ENCODE results near the gene TSPAN15.

GRCh38 chr10:69481305-69481704 lies 30.0 kb downstream of the TSPAN15 start:
- TF ChIP-seq, protein P1, sequence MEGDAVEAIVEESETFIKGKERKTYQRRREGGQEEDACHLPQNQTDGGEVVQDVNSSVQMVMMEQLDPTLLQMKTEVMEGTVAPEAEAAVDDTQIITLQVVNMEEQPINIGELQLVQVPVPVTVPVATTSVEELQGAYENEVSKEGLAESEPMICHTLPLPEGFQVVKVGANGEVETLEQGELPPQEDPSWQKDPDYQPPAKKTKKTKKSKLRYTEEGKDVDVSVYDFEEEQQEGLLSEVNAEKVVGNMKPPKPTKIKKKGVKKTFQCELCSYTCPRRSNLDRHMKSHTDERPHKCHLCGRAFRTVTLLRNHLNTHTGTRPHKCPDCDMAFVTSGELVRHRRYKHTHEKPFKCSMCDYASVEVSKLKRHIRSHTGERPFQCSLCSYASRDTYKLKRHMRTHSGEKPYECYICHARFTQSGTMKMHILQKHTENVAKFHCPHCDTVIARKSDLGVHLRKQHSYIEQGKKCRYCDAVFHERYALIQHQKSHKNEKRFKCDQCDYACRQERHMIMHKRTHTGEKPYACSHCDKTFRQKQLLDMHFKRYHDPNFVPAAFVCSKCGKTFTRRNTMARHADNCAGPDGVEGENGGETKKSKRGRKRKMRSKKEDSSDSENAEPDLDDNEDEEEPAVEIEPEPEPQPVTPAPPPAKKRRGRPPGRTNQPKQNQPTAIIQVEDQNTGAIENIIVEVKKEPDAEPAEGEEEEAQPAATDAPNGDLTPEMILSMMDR (IDR thresholded peaks at IDR 0.05) = no peak
- no peak for TF ChIP-seq POLR2A (IDR thresholded peaks at IDR 0.05)

All from breast epithelium (tissue), 3 donors.